Thyroid gland (tissue), 4 donors: ENCODE results near the gene GNAQ. TPM values are rescaled to one million over a fixed set of nuclear protein-coding genes. Genes with fewer than 3 reads are reported as not detected.

ENCODE experiments used
- DNase-seq, 2 donors: peaks; one replicate each; pipeline ENCODE4 v3.0.0-alpha.2; 2019
- H3K27ac ChIP-seq, 3 donors: fragments of 200-600 bp; sonication (generic); 1 replicate in 2 of 3; 2 replicates in 1 of 3; pipeline ENCODE4 v1.5.1; 2016 to 2019; ENCODE audit warnings: mild to moderate bottlenecking in 1 of 3, moderate library complexity in 1 of 3
- H3K27me3 ChIP-seq: fragments of 200-600 bp; sonication (generic); one replicate; pipeline ENCODE4 v1.5.1; 2019
- H3K36me3 ChIP-seq, 2 donors: fragments of 200-600 bp; sonication (generic); one replicate each; pipeline ENCODE4 v1.5.1; 2016 to 2019
- H3K4me1 ChIP-seq, 2 donors: fragments of 200-600 bp; sonication (generic); one replicate each; pipeline ENCODE4 v1.5.1; 2017 to 2019
- H3K4me3 ChIP-seq, 3 donors: fragments of 200-600 bp; sonication (generic); replicated peaks in 1 of 3; 1 replicate in 2 of 3; 2 replicates in 1 of 3; pipeline ENCODE4 v1.5.1; 2016; ENCODE audit warnings: mild to moderate bottlenecking in 1 of 3
- H3K9me3 ChIP-seq: fragments of 200-600 bp; sonication (generic); one replicate; pipeline ENCODE4 v1.5.1; 2017
- CTCF ChIP-seq, 6 experiments: fragments of 200-600 bp in 3 of 6; fragments of 450-650 bp in 3 of 6; sonication (generic) in 3 of 6; IDR thresholded peaks; one replicate each; pipeline ENCODE4 v1.5.1; 2016 to 2019; ENCODE audit warnings: antibody characterized with exemption in 6 of 6, mild to moderate bottlenecking in 2 of 6, inconsistent platforms in 1 of 6, moderate library complexity in 1 of 6
- POLR2A ChIP-seq, 2 donors: fragments of 450-650 bp; IDR thresholded peaks; one replicate each; pipeline ENCODE4 v1.6.1; 2017; ENCODE audit warnings: antibody characterized with exemption in 2 of 2, mild to moderate bottlenecking in 2 of 2, moderate library complexity in 1 of 2
- WGBS, 2 donors: methylation state at CpG; one replicate each; pipeline ENCODE4 v1.1.5; 2017; 5-methylcytosine and 5-hydroxymethylcytosine counted together
- intact Hi-C: fragments of 100-400 bp; cut with DNase I; formaldehyde crosslinking; loops from one replicate; pipeline ENCODE4 v1.15.1; 2023
- total RNA-seq, 4 donors: library from RNA; depleted of rRNA; stranded (reverse); fragments of >200 nt; gene quantifications; one replicate each; pipeline ENCODE4 v1.2.3, GENCODE V29; 2016

Gene GNAQ
- total RNA-seq, 4 donors from 2014 or later = 40.0 to 60.8 (median 58.1) TPM

GRCh38 chr9:77771171-77771570, 260.4 kb downstream of the GNAQ start:
- DNase-seq = no peak
- Histone ChIP-seq H3K9me3 (no peaks in the 10 kb centered on the region), H3K27ac (no peak overlapping the region), H3K4me1 (no peaks in the 10 kb centered on the region), H3K27me3 (no peaks in the 10 kb centered on the region), H3K36me3 (no peaks in the 10 kb centered on the region), H3K4me3 (no peak overlapping the region)
- intact Hi-C loops = no loop called here
- no peak for TF ChIP-seq CTCF (IDR thresholded peaks at IDR 0.05)
- no peak for TF ChIP-seq POLR2A (IDR thresholded peaks at IDR 0.05)
- 93 to 94% methylated on average over 3 of the region's 3 CpGs for WGBS, 2 donors

GRCh38 chr9:77770340-77770739, 261.3 kb downstream of the GNAQ start:
- Histone ChIP-seq H3K4me3 (no peak overlapping the region), H3K9me3 (no peaks in the 10 kb centered on the region), H3K27me3 (no peaks in the 10 kb centered on the region), H3K27ac (no peak overlapping the region), H3K36me3 (no peaks in the 10 kb centered on the region), H3K4me1 (no peaks in the 10 kb centered on the region)
- no peak for TF ChIP-seq CTCF (IDR thresholded peaks at IDR 0.05)
- TF ChIP-seq POLR2A (IDR thresholded peaks at IDR 0.05) = no peak
- intact Hi-C loops = no loop called here
- 90 to 91% methylated on average over 6 of the region's 6 CpGs for WGBS, 2 donors
- no peak for DNase-seq

- Histone ChIP-seq H3K4me1 (no peaks in the 10 kb centered on the region), H3K4me3 (no peak overlapping the region), H3K9me3 (no peaks in the 10 kb centered on the region), H3K27me3 (no peaks in the 10 kb centered on the region), H3K27ac (no peak overlapping the region), H3K36me3 (no peaks in the 10 kb centered on the region)
- TF ChIP-seq CTCF (IDR thresholded peaks at IDR 0.05) (no peak), POLR2A (IDR thresholded peaks at IDR 0.05) (no peak)
- intact Hi-C loops = no loop called here
- 79 to 82% methylated on average over 5 of the region's 5 CpGs for whole genome bisulfite sequencing, 2 donors
- DNase-seq = no peak
Measured at GRCh38 chr9:77769246-77769645, 262.4 kb downstream of the GNAQ start.

- intact Hi-C loops = no loop called here
- Histone ChIP-seq H3K4me3 (no peak overlapping the region), H3K27ac (no peak overlapping the region), H3K36me3 (no peaks in the 10 kb centered on the region), H3K4me1 (peaks cover 0 to 7% of the 10 kb centered on the region in 2 donors), H3K9me3 (no peaks in the 10 kb centered on the region), H3K27me3 (no peaks in the 10 kb centered on the region)
- no peak for TF ChIP-seq CTCF (IDR thresholded peaks at IDR 0.05)
- TF ChIP-seq POLR2A (IDR thresholded peaks at IDR 0.05) = no peak
- no peak for DNase-seq
- 73 to 87% methylated on average over 3 of the region's 3 CpGs for WGBS, 2 donors
Measured at GRCh38 chr9:77766587-77766986, 265.0 kb downstream of the GNAQ start.

GRCh38 chr9:77765781-77766259, 265.8 kb downstream of the GNAQ start:
- intact Hi-C loops = no loop called here

More at GRCh38 chr9:77765781-77766259, 265.8 kb downstream of the GNAQ start:
- no peak for DNase-seq
- Histone ChIP-seq H3K27ac (no peak overlapping the region), H3K4me3 (no peak overlapping the region), H3K27me3 (no peaks in the 10 kb centered on the region), H3K4me1 (peaks cover 0 to 7% of the 10 kb centered on the region in 2 donors), H3K9me3 (no peaks in the 10 kb centered on the region), H3K36me3 (no peaks in the 10 kb centered on the region)
- WGBS, 2 donors = 82 to 91% methylated on average over 2 of the region's 2 CpGs
- no peak for TF ChIP-seq POLR2A (IDR thresholded peaks at IDR 0.05)
- TF ChIP-seq CTCF (IDR thresholded peaks at IDR 0.05) = no peak
